C4-2B (cell line): ENCODE measurements around the gene C1QB.
"Not testable (repeated sequence)": the region's sequence is repeated elsewhere in the genome, so short reads cannot be mapped to it uniquely, and the experiment has no call there.

Experiments
- ZFX ChIP-seq: fragments of 450-650 bp; IDR thresholded peaks from 2 replicates; pipeline ENCODE4 v1.6.1; 2017
- TF ChIP-seq, protein P1 (sequence below): fragments of 450-650 bp; conservative IDR thresholded peaks from 2 replicates; pipeline ENCODE4 v1.5.1; 2017; ENCODE audit warnings: mild to moderate bottlenecking

DNA sequence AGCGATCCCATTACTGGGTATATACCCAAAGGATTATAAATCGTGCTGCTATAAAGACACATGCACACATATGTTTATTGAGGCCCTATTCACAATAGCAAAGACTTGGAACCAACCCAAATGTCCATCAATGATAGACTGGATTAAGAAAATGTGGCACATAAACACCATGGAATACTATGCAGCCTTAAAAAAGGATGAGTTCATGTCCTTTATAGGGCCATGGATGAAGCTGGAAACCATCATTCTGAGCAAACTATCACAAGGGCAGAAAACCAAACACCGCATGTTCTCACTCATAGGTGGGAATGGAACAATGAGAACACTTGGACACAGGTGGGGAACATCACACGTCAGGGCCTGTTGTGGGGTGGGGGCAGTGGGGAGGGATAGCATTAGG is 53.1 kb downstream of the C1QB start:
- TF ChIP-seq, protein P1, sequence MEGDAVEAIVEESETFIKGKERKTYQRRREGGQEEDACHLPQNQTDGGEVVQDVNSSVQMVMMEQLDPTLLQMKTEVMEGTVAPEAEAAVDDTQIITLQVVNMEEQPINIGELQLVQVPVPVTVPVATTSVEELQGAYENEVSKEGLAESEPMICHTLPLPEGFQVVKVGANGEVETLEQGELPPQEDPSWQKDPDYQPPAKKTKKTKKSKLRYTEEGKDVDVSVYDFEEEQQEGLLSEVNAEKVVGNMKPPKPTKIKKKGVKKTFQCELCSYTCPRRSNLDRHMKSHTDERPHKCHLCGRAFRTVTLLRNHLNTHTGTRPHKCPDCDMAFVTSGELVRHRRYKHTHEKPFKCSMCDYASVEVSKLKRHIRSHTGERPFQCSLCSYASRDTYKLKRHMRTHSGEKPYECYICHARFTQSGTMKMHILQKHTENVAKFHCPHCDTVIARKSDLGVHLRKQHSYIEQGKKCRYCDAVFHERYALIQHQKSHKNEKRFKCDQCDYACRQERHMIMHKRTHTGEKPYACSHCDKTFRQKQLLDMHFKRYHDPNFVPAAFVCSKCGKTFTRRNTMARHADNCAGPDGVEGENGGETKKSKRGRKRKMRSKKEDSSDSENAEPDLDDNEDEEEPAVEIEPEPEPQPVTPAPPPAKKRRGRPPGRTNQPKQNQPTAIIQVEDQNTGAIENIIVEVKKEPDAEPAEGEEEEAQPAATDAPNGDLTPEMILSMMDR: not testable (repeated sequence)
- TF ChIP-seq ZFX: not testable (repeated sequence)
